MM.1S (cell line): ENCODE data around the gene POLG.
A peak's percentile ranks its signal among the peaks of the same experiment; 100 is the strongest.

Experiments
- DNase-seq: peaks from one replicate; pipeline ENCODE4 v3.0.0-alpha.2; 2015
- H2AFZ ChIP-seq: fragments of 300-600 bp; sonication (generic); 2 replicates; pipeline ENCODE4 v1.6.0; 2016; ENCODE audit warnings: antibody characterized with exemption, low read length
- H3F3A ChIP-seq: fragments of 300-600 bp; sonication (generic); 2 replicates; pipeline ENCODE4 v1.6.1; 2016; ENCODE audit warnings: mild to moderate bottlenecking, antibody characterized with exemption, low read length, moderate library complexity, mixed read lengths; ENCODE audit not compliant: insufficient read depth
- H3K27ac ChIP-seq: fragments of 300-600 bp; sonication (generic); 2 replicates; pipeline ENCODE4 v1.5.1; 2016; ENCODE audit warnings: mild to moderate bottlenecking, low read length
- H3K27me3 ChIP-seq: fragments of 300-600 bp; sonication (generic); replicated peaks from 2 replicates; pipeline ENCODE4 v1.6.0; 2016; ENCODE audit warnings: low read length; ENCODE audit not compliant: insufficient read depth
- H3K36me3 ChIP-seq: fragments of 300-600 bp; sonication (generic); replicated peaks from 2 replicates; pipeline ENCODE4 v1.6.1; 2016; ENCODE audit warnings: mild to moderate bottlenecking, low read length, mixed read lengths; ENCODE audit not compliant: insufficient read depth
- H3K4me1 ChIP-seq: fragments of 300-600 bp; sonication (generic); 2 replicates; pipeline ENCODE4 v1.6.1; 2016; ENCODE audit warnings: low read length, mixed read lengths
- H3K4me2 ChIP-seq: fragments of 300-600 bp; sonication (generic); 2 replicates; pipeline ENCODE4 v1.6.0; 2016; ENCODE audit warnings: low read depth, low read length
- H3K4me3 ChIP-seq: fragments of 300-600 bp; sonication (generic); 2 replicates; pipeline ENCODE4 v1.5.1; 2016; ENCODE audit warnings: low read length, mixed read lengths
- H3K79me2 ChIP-seq: fragments of 300-600 bp; sonication (generic); 2 replicates; pipeline ENCODE4 v1.6.1; 2016; ENCODE audit warnings: mixed run types, low read length, mixed read lengths
- H3K9ac ChIP-seq: fragments of 300-600 bp; sonication (generic); 2 replicates; pipeline ENCODE4 v1.6.1; 2016; ENCODE audit warnings: low read length, mixed read lengths
- H3K9me2 ChIP-seq: fragments of 300-600 bp; sonication (generic); replicated peaks from 2 replicates; pipeline ENCODE4 v1.6.1; 2016; ENCODE audit warnings: mild to moderate bottlenecking, low read length, mixed read lengths; ENCODE audit not compliant: insufficient read depth
- H3K9me3 ChIP-seq: fragments of 300-600 bp; sonication (generic); replicated peaks from 2 replicates; pipeline ENCODE4 v1.6.1; 2016; ENCODE audit warnings: mild to moderate bottlenecking, low read length, mixed read lengths; ENCODE audit not compliant: insufficient read depth
- H4K20me1 ChIP-seq: fragments of 300-600 bp; sonication (generic); 2 replicates; pipeline ENCODE4 v1.6.1; 2016; ENCODE audit warnings: mild to moderate bottlenecking, low read length, moderate library complexity, mixed read lengths; ENCODE audit not compliant: insufficient read depth
- CTCF ChIP-seq: fragments of 300-600 bp; sonication (generic); IDR thresholded peaks from 2 replicates; pipeline ENCODE4 v1.5.1; 2016; ENCODE audit warnings: antibody characterized with exemption, low read length, mixed read lengths
- EZH2 ChIP-seq: fragments of 300-600 bp; sonication (generic); optimal IDR thresholded peaks from 2 replicates; pipeline ENCODE3; 2017; ENCODE audit warnings: low read depth, mild to moderate bottlenecking, antibody characterized with exemption, low read length, mixed read lengths
- EZH2phosphoT487 ChIP-seq: fragments of 300-600 bp; sonication (generic); IDR thresholded peaks from 2 replicates; pipeline ENCODE4 v1.6.1; 2018; ENCODE audit warnings: antibody characterized with exemption, low read length

POLG gene

GRCh38 chr15:89363770-89364169 lies 29.1 kb upstream of the POLG start:
- Histone ChIP-seq H3K27ac (no peak overlapping the region), H2AFZ (no peak overlapping the region), H3K4me2 (no peak overlapping the region), H3K79me2 (no peaks in the 10 kb centered on the region), H3K27me3 (peaks cover 97% of the 10 kb centered on the region), H3K9me3 (no peaks in the 10 kb centered on the region), H3F3A (no peaks in the 10 kb centered on the region), H4K20me1 (no peaks in the 10 kb centered on the region), H3K9me2 (no peaks in the 10 kb centered on the region), H3K36me3 (no peaks in the 10 kb centered on the region), H3K4me3 (no peak overlapping the region), H3K4me1 (no peaks in the 10 kb centered on the region; the same call in 1 of the 2 replicates), H3K9ac (no peak overlapping the region)
- TF ChIP-seq CTCF, result no peak
- DNase-seq, result no peak

- no peaks in the 10 kb centered on the region for H3K9me3 ChIP-seq
- H3K27ac ChIP-seq, result no peak overlapping the region
- H3K27me3 ChIP-seq, result peaks cover 93% of the 10 kb centered on the region
- H3K4me3 ChIP-seq, result no peak overlapping the region
- no peak overlapping the region for H3K4me2 ChIP-seq
- H3K36me3 ChIP-seq, result no peaks in the 10 kb centered on the region
- no peaks in the 10 kb centered on the region for H3K79me2 ChIP-seq
- no peak for DNase-seq
- no peak overlapping the region for H2AFZ ChIP-seq
- H4K20me1 ChIP-seq, result no peaks in the 10 kb centered on the region
- no peaks in the 10 kb centered on the region for H3F3A ChIP-seq
- peaks cover 4% of the 10 kb centered on the region for H3K4me1 ChIP-seq
- TF ChIP-seq EZH2 (no peak), CTCF (no peak), EZH2phosphoT487 (no peak)
- no peak overlapping the region for H3K9ac ChIP-seq
- no peaks in the 10 kb centered on the region for H3K9me2 ChIP-seq
Measured at GRCh38 chr15:89363133-89363532, 28.5 kb upstream of the POLG start.

- no peak overlapping the region for H3K27ac ChIP-seq
- H2AFZ ChIP-seq, result no peak overlapping the region
- H3K4me1 ChIP-seq, result peaks cover 5% of the 10 kb centered on the region
- H3K27me3 ChIP-seq, result peaks cover 93% of the 10 kb centered on the region
- no peaks in the 10 kb centered on the region for H3K79me2 ChIP-seq
- no peaks in the 10 kb centered on the region for H3K9me2 ChIP-seq
- no peaks in the 10 kb centered on the region for H3K36me3 ChIP-seq
- H4K20me1 ChIP-seq, result no peaks in the 10 kb centered on the region
- peak overlapping the region; percentile 44 for H3K4me3 ChIP-seq
- H3K9me3 ChIP-seq, result no peaks in the 10 kb centered on the region
- H3K4me2 ChIP-seq, result peak overlapping the region; percentile 80
- TF ChIP-seq CTCF, result no peak
- TF ChIP-seq EZH2phosphoT487, result no peak
- TF ChIP-seq EZH2, result no peak
- DNase-seq, result no peak
- H3F3A ChIP-seq, result no peaks in the 10 kb centered on the region
- H3K9ac ChIP-seq, result no peak overlapping the region
Measured at GRCh38 chr15:89362203-89363101, 27.8 kb upstream of the POLG start.
